Naive thymus-derived CD4-positive, alpha-beta T cell (primary cell): ENCODE data around the gene RHBDF1. TPM values are rescaled to one million over a fixed set of nuclear protein-coding genes. Genes with fewer than 3 reads are reported as not detected.
"Not testable (repeated sequence)": the region's sequence is repeated elsewhere in the genome, so short reads cannot be mapped to it uniquely, and the experiment has no call there.

Experiments used
- ATAC-seq: fragments of 150-1000 bp; cut with Tn5 transposase; 2 replicates; pipeline ENCODE4 v1.10.0; 2021; ENCODE audit warnings: mild to moderate bottlenecking, moderate library complexity
- CTCF ChIA-PET: fragments of 350-600 bp; sonication (Branson Sonifier 250); formaldehyde crosslinking; loops from one replicate; lab custom pipeline; 2021; ENCODE audit warnings: antibody characterized with exemption; lab: Charles Lee
- POLR2A ChIA-PET: fragments of 350-600 bp; sonication (Branson Sonifier 250); formaldehyde crosslinking; loops from one replicate; lab custom pipeline; 2021; ENCODE audit warnings: antibody characterized with exemption, inconsistent platforms; lab: Charles Lee
- DNase-seq, 9 donors: peaks; one replicate each; pipeline versions ENCODE4 v3.0.0 to v3.0.0-alpha.2; 2020 to 2022; ENCODE audit warnings: mixed read lengths in 1 of 9
- H3K27ac ChIP-seq: one replicate; pipeline ENCODE4 v1.7.0; 2013; ENCODE audit warnings: mild to moderate bottlenecking, low read depth, low read length, moderate library complexity
- H3K27me3 ChIP-seq, 2 donors: one replicate each; pipeline ENCODE4 v1.7.0; 2013; ENCODE audit warnings: low read length in 2 of 2, mild to moderate bottlenecking in 2 of 2, moderate library complexity in 2 of 2; ENCODE audit not compliant: control insufficient read depth in 2 of 2, insufficient read depth in 2 of 2
- H3K36me3 ChIP-seq, 3 experiments: 1 replicate in 2 of 3; 2 replicates in 1 of 3; pipeline ENCODE4 v1.7.0; 2013; ENCODE audit warnings: low read length in 3 of 3, mild to moderate bottlenecking in 3 of 3, moderate library complexity in 1 of 3; ENCODE audit not compliant: insufficient read depth in 3 of 3, control insufficient read depth in 2 of 3
- H3K4me1 ChIP-seq, 2 donors: one replicate each; pipeline ENCODE4 v1.7.0; 2013; ENCODE audit warnings: low read length in 2 of 2, mild to moderate bottlenecking in 2 of 2, moderate library complexity in 1 of 2; ENCODE audit not compliant: control insufficient read depth in 2 of 2, insufficient read depth in 2 of 2
- H3K4me3 ChIP-seq: 2 replicates; pipeline ENCODE4 v1.7.0; 2013; ENCODE audit warnings: mild to moderate bottlenecking, low read length
- H3K9me3 ChIP-seq, 3 experiments: 1 replicate in 2 of 3; 2 replicates in 1 of 3; pipeline ENCODE4 v1.7.0; 2013; ENCODE audit warnings: low read length in 3 of 3; ENCODE audit not compliant: control insufficient read depth in 2 of 3
- H3K27ac Mint-ChIP-seq, 9 donors: one replicate each; pipeline ENCODE4 v1.8.0; 2020 to 2022; ENCODE audit warnings: mixed read lengths in 9 of 9, mild to moderate bottlenecking in 8 of 9, moderate library complexity in 5 of 9, inconsistent platforms in 2 of 9
- H3K27me3 Mint-ChIP-seq, 5 donors: one replicate each; pipeline ENCODE4 v1.8.0; 2021 to 2022; ENCODE audit warnings: mixed read lengths in 5 of 5, mild to moderate bottlenecking in 1 of 5
- H3K36me3 Mint-ChIP-seq, 5 donors: one replicate each; pipeline ENCODE4 v1.8.0; 2020 to 2022; ENCODE audit warnings: mixed read lengths in 5 of 5, mild to moderate bottlenecking in 3 of 5, inconsistent platforms in 1 of 5
- H3K4me1 Mint-ChIP-seq, 7 donors: one replicate each; pipeline ENCODE4 v1.8.0; 2020 to 2022; ENCODE audit warnings: mixed read lengths in 7 of 7, mild to moderate bottlenecking in 3 of 7, inconsistent platforms in 1 of 7
- H3K4me3 Mint-ChIP-seq, 10 donors: one replicate each; pipeline ENCODE4 v1.8.0; 2020 to 2022; ENCODE audit warnings: mild to moderate bottlenecking in 10 of 10, mixed read lengths in 10 of 10, moderate library complexity in 6 of 10, inconsistent platforms in 2 of 10
- H3K9me3 Mint-ChIP-seq, 11 donors: one replicate each; pipeline ENCODE4 v1.8.0; 2020 to 2022; ENCODE audit warnings: mixed read lengths in 11 of 11, mild to moderate bottlenecking in 4 of 11, inconsistent platforms in 1 of 11, moderate library complexity in 1 of 11
- intact Hi-C, 2 donors: fragments of 100-400 bp; cut with micrococcal nuclease; formaldehyde crosslinking; loops; one replicate each; pipeline ENCODE4 v1.15.1; 2023
- polyA plus RNA-seq, 2 donors: library from polyadenylated mRNA; unstranded; fragments of 300-500 nt; fragmentation: Illumina TruSeq; gene quantifications; one replicate each; pipeline ENCODE4 v1.2.3, GENCODE V29; 2021
- total RNA-seq, 6 experiments: library from RNA in 5 of 6; stranded (reverse) in 5 of 6; gene quantifications; 1 replicate in 5 of 6; 2 replicates in 1 of 6; pipeline ENCODE4 v1.2.3 and lab custom pipeline; 2021 to 2026

RHBDF1 gene
- total and polyA plus RNA-seq, 7 experiments from 2014 or later = 0.66 to 1.6 TPM; not detected in 5

DNA sequence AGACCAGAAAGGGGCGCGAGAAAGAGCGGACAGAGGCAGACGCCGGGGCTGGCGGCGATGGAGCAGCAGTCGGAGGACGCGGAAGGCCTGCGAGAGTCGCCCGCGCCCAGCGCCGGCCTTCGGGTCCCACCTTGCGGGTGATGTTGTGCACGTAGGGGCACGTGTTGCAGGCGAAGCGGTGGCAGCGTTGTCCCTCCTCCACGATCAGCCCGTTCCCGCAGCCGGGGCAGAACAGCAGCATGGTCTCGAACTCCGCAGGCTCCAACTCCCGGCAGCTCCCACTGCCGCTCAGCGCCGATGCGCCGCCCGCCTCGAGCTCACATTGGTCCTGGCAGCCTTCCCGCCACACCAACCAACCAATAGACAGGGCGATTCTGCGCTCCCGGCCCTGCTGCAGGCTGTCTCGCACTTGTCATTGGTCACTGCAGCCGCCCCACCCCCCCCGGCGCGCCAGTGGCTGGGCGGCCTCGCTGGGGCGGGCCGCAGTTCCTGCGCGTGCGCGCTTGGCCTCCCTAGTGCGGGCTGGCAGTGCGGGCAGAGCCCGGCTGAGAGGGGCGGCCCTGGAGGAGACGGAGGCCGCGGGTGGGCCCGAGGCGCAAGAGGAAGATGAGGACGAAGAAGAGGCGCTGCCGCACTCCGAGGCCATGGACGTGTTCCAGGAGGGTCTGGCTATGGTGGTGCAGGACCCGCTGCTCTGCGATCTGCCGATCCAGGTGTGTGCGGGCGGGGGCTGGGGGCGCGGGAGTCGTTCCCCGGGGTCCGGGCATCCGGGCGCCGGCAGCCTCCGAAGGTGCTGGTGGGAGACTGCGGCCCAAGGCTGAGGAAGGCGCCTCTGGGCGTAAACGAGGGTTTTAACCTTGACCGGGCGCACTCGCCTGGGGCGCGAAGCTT, 18.8 kb downstream of the RHBDF1 start, which contains the start of the genes POLR3K and SNRNP25:
Gene POLR3K, minus strand, starts transcription at position 263 of the 891 bp plus-strand sequence. Its CDS starts 22 bp downstream, at position 241.
Gene SNRNP25, plus strand, starts transcription at position 483 of the 891 bp plus-strand sequence. Its CDS starts 189 bp downstream, at position 672.
- POLR2A ChIA-PET = interaction anchor here (0.6 to 1.5 kb wide), 4 partner anchors 9 to 831 kb away, joined by 3 to 4 read pairs (median 3); no protein-coding TSS in a partner anchor

GRCh38 chr16:50769-51591, 21.5 kb downstream of the RHBDF1 start:
- ChIA-PET CTCF (no interaction called here), POLR2A (interaction anchor here (1.4 kb wide), 1 partner anchor 9 kb away, joined by 3 read pairs; no protein-coding TSS in a partner anchor)
- H3K27me3 Mint-ChIP-seq = no peaks in the 10 kb centered on the region
- no peak for ATAC-seq
- no peak overlapping the region for H3K4me3 ChIP-seq
- no peaks in the 10 kb centered on the region for H3K9me3 ChIP-seq
- H3K36me3 Mint-ChIP-seq = peaks cover 0 to 24% (median 12%) of the 10 kb centered on the region in 5 donors
- peaks cover 9 to 11% of the 10 kb centered on the region in 2 donors for H3K4me1 ChIP-seq
- H3K36me3 ChIP-seq = peaks cover 0 to 29% (median 5%) of the 10 kb centered on the region in 3 experiments
- no peak overlapping the region for H3K27ac ChIP-seq
- no peak for DNase-seq
- H3K27ac Mint-ChIP-seq = peak overlapping the region in 6 of 9 donors; percentile 14 to 46 (median 32)
- peaks cover 23 to 48% (median 36%) of the 10 kb centered on the region in 7 donors for H3K4me1 Mint-ChIP-seq
- intact Hi-C loops = no loop called here
- H3K4me3 Mint-ChIP-seq = peak overlapping the region; percentile 36 to 100 (median 66)
- H3K9me3 Mint-ChIP-seq = no peaks in the 10 kb centered on the region
- no peaks in the 10 kb centered on the region for H3K27me3 ChIP-seq

More for the DNA sequence above, 18.8 kb downstream of the RHBDF1 start, which contains the start of the genes POLR3K and SNRNP25:
- H3K36me3 ChIP-seq = peaks cover 0 to 28% (median 5%) of the 10 kb centered on the region in 3 experiments
- DNase-seq (peak; percentile 90 to 98 (median 96)), ATAC-seq (peak; percentile 98)
- H3K4me3 Mint-ChIP-seq = peak within 1 kb of the TSS; percentile 89 to 100 (median 98)
- peak within 1 kb of the TSS; percentile 73 for H3K27ac ChIP-seq
- peaks cover 22 to 45% (median 36%) of the 10 kb centered on the region in 7 donors for H3K4me1 Mint-ChIP-seq
- no peaks in the 10 kb centered on the region for H3K27me3 ChIP-seq
- CTCF ChIA-PET = interaction anchor here (0.6 to 0.7 kb wide), 2 partner anchors 12 to 46 kb away, joined by 3 to 4 read pairs; no protein-coding TSS in a partner anchor
- no peaks in the 10 kb centered on the region for H3K27me3 Mint-ChIP-seq
- peak within 1 kb of the TSS; percentile 66 to 95 (median 92) for H3K27ac Mint-ChIP-seq
- peaks cover 9 to 11% of the 10 kb centered on the region in 2 donors for H3K4me1 ChIP-seq
- H3K9me3 Mint-ChIP-seq = no peaks in the 10 kb centered on the region
- no peaks in the 10 kb centered on the region for H3K9me3 ChIP-seq
- H3K36me3 Mint-ChIP-seq = peaks cover 4 to 13% (median 6%) of the 10 kb centered on the region in 5 donors
- H3K4me3 ChIP-seq = peak within 1 kb of the TSS; percentile 96
- intact Hi-C loops = loop anchor here (1.0 kb wide), 3 partner anchors 25 to 299 kb away; partner anchors contain the start of genes MPG (in 2 of the 2), AXIN1 (in 1 of the 2) and NPRL3 (in 1 of the 2)

- no peaks in the 10 kb centered on the region for H3K9me3 Mint-ChIP-seq
- intact Hi-C loops = no loop called here
- no peak for ATAC-seq
- no peak for DNase-seq
- Histone ChIP-seq H3K4me1 (peaks cover 5 to 14% of the 10 kb centered on the region in 2 donors), H3K4me3 (no peak overlapping the region), H3K36me3 (peaks cover 0 to 53% (median 5%) of the 10 kb centered on the region in 3 experiments), H3K27ac (no peak overlapping the region), H3K27me3 (no peaks in the 10 kb centered on the region), H3K9me3 (no peaks in the 10 kb centered on the region)
- H3K36me3 Mint-ChIP-seq = peaks cover 0 to 57% (median 25%) of the 10 kb centered on the region in 5 donors
- H3K27ac Mint-ChIP-seq = peak overlapping the region in 1 of 9 donors; percentile 36
- no peaks in the 10 kb centered on the region for H3K27me3 Mint-ChIP-seq
- ChIA-PET POLR2A (no interaction called here), CTCF (interaction anchor here (0.9 kb wide), 1 partner anchor 18 kb away, joined by 3 read pairs; no protein-coding TSS in a partner anchor)
- peaks cover 22 to 42% (median 36%) of the 10 kb centered on the region in 7 donors for H3K4me1 Mint-ChIP-seq
- no peak overlapping the region for H3K4me3 Mint-ChIP-seq
These were observed 25.2 kb downstream of the RHBDF1 start for GRCh38 chr16:47234-47633.

- H3K27ac Mint-ChIP-seq, DNase-seq, H3K27me3 Mint-ChIP-seq, intact Hi-C loops, ATAC-seq, H3K27ac ChIP-seq, POLR2A ChIA-PET, H3K9me3 Mint-ChIP-seq, H3K4me3 Mint-ChIP-seq, H3K4me3 ChIP-seq, H3K27me3 ChIP-seq, H3K9me3 ChIP-seq: not testable (repeated sequence)
- H3K36me3 Mint-ChIP-seq = peaks cover 0 to 62% (median 30%) of the 10 kb centered on the region in 5 donors
- peaks cover 0 to 17% of the 10 kb centered on the region in 2 donors for H3K4me1 ChIP-seq
- peaks cover 0 to 58% (median 5%) of the 10 kb centered on the region in 3 experiments for H3K36me3 ChIP-seq
- peaks cover 26 to 41% (median 37%) of the 10 kb centered on the region in 7 donors for H3K4me1 Mint-ChIP-seq
- CTCF ChIA-PET = interaction anchor here (0.9 kb wide), 1 partner anchor 19 kb away, joined by 3 read pairs; no protein-coding TSS in a partner anchor
These were observed 25.9 kb downstream of the RHBDF1 start for GRCh38 chr16:46510-46909.

DNA sequence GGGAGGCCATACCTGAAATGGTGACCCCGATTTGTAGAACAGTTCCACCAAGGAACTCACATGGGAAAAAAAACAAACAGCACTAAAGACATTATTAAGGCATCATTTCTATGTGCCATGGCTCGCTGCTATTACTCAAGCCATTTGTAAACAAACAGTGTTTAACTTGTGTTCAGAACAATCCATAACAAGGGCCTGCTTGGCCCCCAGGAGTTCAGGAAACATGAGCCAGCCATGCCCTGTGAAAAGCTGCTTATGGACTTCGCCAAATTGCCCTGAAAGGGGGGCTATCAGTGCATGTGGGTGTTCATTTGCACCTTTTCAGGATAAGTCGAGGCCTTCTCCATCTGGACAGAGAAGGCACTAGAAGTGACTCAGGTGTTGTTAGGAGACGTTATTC, 27.0 kb downstream of the RHBDF1 start:
- no peak for ATAC-seq
- Mint-ChIP-seq H3K27me3 (no peaks in the 10 kb centered on the region), H3K36me3 (peaks cover 0 to 52% (median 28%) of the 10 kb centered on the region in 5 donors), H3K4me1 (peaks cover 18 to 35% (median 29%) of the 10 kb centered on the region in 7 donors), H3K9me3 (no peaks in the 10 kb centered on the region), H3K27ac (no peak overlapping the region), H3K4me3 (no peak overlapping the region)
- H3K9me3 ChIP-seq = no peaks in the 10 kb centered on the region
- no peak overlapping the region for H3K27ac ChIP-seq
- no peak overlapping the region for H3K4me3 ChIP-seq
- CTCF ChIA-PET = interaction anchor here (0.6 kb wide), 1 partner anchor 425 kb away, joined by 3 read pairs; no protein-coding TSS in a partner anchor
- H3K27me3 ChIP-seq = no peaks in the 10 kb centered on the region
- H3K4me1 ChIP-seq = peaks cover 0 to 9% of the 10 kb centered on the region in 2 donors
- no peak for DNase-seq
- POLR2A ChIA-PET = no interaction called here
- peaks cover 0 to 51% (median 2%) of the 10 kb centered on the region in 3 experiments for H3K36me3 ChIP-seq
- intact Hi-C loops = no loop called here
